ENCODE results near the gene TXNDC11. TPM values are rescaled to one million over a fixed set of nuclear protein-coding genes. Genes with fewer than 3 reads are reported as not detected.
"Not testable (repeated sequence)": the region's sequence is repeated elsewhere in the genome, so short reads cannot be mapped to it uniquely, and the experiment has no call there.

Gene TXNDC11
- total RNA-seq, 1 experiment from 2014 or later = 24.3 TPM

DNA sequence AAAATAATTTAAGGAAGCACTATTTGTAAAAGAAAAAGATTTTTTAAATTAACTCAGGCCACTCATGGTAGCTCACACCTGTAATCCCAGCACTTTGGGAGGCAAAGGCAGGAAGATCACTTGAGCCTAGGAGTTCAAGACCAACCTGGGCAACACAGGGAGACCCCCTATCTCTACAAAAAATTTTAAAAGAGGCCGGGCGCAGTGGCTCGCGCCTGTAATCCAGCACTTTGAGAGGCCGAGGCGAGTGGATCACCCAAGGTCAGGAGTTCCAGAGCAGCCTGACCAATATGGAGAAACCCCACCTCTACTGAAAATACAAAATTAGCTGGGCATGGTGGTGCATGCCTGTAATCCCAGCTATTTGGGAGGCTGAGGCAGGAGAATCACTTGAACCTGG lies 41.7 kb upstream of the TXNDC11 start:
- intact Hi-C loops (cut with micrococcal nuclease; ENCODE audit: unreplicated experiment); H3K27me3 ChIP-seq (replicated peaks; ENCODE audit: control insufficient read depth, insufficient read depth, low read length); H3K27ac Mint-ChIP-seq (ENCODE audit: unreplicated experiment); H3K4me1 ChIP-seq; POLR2A ChIA-PET; CTCF ChIA-PET; DNase-seq; H3K9me3 ChIP-seq; H3K27me3 Mint-ChIP-seq (ENCODE audit: insufficient read depth, unreplicated experiment); H3K4me3 Mint-ChIP-seq (ENCODE audit: unreplicated experiment); H3K4me3 ChIP-seq (ENCODE audit: low read depth, low read length); H3K9me3 Mint-ChIP-seq (ENCODE audit: unreplicated experiment); H3K36me3 ChIP-seq (ENCODE audit: control insufficient read depth, insufficient read depth, low read length); BruUV-seq (replicated peaks): not testable (repeated sequence)
- Mint-ChIP-seq H3K4me1 (ENCODE audit: low read depth, unreplicated experiment) (peaks cover 10% of the 10 kb centered on the region), H3K36me3 (ENCODE audit: insufficient read depth, unreplicated experiment) (peaks cover 19% of the 10 kb centered on the region)

DNA sequence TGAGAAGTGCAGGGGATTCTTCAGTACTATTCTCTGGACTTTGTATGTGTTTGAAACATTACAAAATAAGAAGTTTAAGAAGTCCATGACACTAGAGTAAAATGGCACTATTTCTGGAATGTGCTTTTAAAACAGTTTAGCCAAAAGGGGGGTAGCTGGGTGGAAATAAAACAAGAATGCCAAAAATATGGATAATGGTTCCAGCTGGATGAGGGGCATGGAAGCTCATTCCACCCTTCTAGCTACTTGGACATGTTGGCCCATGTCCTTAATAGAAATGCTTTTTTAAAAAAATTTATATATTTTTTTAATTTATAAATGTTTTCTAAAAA lies 41.3 kb upstream of the TXNDC11 start:
- Mint-ChIP-seq H3K27me3 (ENCODE audit: insufficient read depth, unreplicated experiment) (no peaks in the 10 kb centered on the region), H3K9me3 (ENCODE audit: unreplicated experiment) (no peaks in the 10 kb centered on the region), H3K4me3 (ENCODE audit: unreplicated experiment) (no peak overlapping the region), H3K4me1 (ENCODE audit: low read depth, unreplicated experiment) (peaks cover 10% of the 10 kb centered on the region), H3K36me3 (ENCODE audit: insufficient read depth, unreplicated experiment) (peaks cover 19% of the 10 kb centered on the region), H3K27ac (ENCODE audit: unreplicated experiment) (no peak overlapping the region)
- intact Hi-C loops (cut with micrococcal nuclease; ENCODE audit: unreplicated experiment) = no loop called here
- no TSS peak for BruUV-seq (replicated peaks)
- Histone ChIP-seq H3K36me3 (ENCODE audit: control insufficient read depth, insufficient read depth, low read length) (no peaks in the 10 kb centered on the region), H3K27me3 (replicated peaks; ENCODE audit: control insufficient read depth, insufficient read depth, low read length) (no peaks in the 10 kb centered on the region), H3K4me3 (ENCODE audit: low read depth, low read length) (no peak overlapping the region), H3K9me3 (no peaks in the 10 kb centered on the region), H3K4me1 (peaks cover 8% of the 10 kb centered on the region; the same call in 1 of the 2 replicates)
- ChIA-PET CTCF (no interaction called here), POLR2A (no interaction called here)
- TF ChIP-seq, protein P1, sequence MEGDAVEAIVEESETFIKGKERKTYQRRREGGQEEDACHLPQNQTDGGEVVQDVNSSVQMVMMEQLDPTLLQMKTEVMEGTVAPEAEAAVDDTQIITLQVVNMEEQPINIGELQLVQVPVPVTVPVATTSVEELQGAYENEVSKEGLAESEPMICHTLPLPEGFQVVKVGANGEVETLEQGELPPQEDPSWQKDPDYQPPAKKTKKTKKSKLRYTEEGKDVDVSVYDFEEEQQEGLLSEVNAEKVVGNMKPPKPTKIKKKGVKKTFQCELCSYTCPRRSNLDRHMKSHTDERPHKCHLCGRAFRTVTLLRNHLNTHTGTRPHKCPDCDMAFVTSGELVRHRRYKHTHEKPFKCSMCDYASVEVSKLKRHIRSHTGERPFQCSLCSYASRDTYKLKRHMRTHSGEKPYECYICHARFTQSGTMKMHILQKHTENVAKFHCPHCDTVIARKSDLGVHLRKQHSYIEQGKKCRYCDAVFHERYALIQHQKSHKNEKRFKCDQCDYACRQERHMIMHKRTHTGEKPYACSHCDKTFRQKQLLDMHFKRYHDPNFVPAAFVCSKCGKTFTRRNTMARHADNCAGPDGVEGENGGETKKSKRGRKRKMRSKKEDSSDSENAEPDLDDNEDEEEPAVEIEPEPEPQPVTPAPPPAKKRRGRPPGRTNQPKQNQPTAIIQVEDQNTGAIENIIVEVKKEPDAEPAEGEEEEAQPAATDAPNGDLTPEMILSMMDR (IDR thresholded peaks at IDR 0.05; ENCODE audit: insufficient read depth in 1 of 2, low read depth in 1 of 2, low read length in 1 of 2, severe bottlenecking in 1 of 2, unreplicated experiment in 1 of 2) = no peak
- no peak for DNase-seq

DNA sequence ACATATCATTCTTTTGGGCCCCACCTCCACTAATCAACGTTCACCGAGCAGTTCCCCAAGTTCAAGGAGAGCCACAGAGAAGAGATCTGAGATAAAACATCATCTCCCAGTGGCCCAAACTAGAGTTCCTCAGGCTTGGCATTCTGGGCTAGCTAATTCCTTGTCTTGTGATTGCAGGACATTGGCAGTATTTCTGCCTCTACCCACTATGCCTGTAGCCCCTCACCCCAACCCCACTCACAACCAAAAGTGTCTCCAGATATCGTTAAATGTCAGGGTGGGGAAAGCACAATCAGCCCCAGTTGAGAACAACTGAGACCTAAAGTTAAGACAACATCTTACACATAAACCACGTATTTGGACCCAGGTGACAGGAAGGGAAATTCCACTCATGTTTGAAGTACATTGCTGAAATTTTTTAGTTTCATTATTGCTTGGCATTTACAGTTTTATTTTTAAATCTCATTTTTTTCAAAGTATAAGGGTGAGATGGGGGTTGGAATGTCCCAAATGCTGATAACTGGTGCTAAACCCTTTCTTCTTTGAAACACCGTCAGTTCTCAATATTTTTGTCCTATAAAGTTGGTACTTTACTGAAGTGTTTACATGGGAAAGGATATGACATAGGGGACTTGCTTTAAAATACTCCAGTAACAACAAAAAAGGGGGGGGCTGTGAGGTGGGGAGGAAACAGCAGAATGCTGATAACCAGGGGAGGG lies 40.8 kb upstream of the TXNDC11 start:
- ChIA-PET CTCF (no interaction called here), POLR2A (no interaction called here)
- H3K9me3 Mint-ChIP-seq (ENCODE audit: unreplicated experiment) = no peaks in the 10 kb centered on the region
- H3K27ac Mint-ChIP-seq (ENCODE audit: unreplicated experiment) = no peak overlapping the region
- H3K4me3 Mint-ChIP-seq (ENCODE audit: unreplicated experiment) = no peak overlapping the region
- H3K36me3 Mint-ChIP-seq (ENCODE audit: insufficient read depth, unreplicated experiment) = peaks cover 19% of the 10 kb centered on the region
- H3K9me3 ChIP-seq = no peaks in the 10 kb centered on the region
- H3K4me1 Mint-ChIP-seq (ENCODE audit: low read depth, unreplicated experiment) = peaks cover 10% of the 10 kb centered on the region
- no peaks in the 10 kb centered on the region for H3K27me3 ChIP-seq (replicated peaks; ENCODE audit: control insufficient read depth, insufficient read depth, low read length)
- no peak for DNase-seq
- H3K4me1 ChIP-seq = peaks cover 8% of the 10 kb centered on the region; the same call in 1 of the 2 replicates
- intact Hi-C loops (cut with micrococcal nuclease; ENCODE audit: unreplicated experiment) = no loop called here
- TF ChIP-seq, protein P1 (IDR thresholded peaks at IDR 0.05; ENCODE audit: insufficient read depth in 1 of 2, low read depth in 1 of 2, low read length in 1 of 2, severe bottlenecking in 1 of 2, unreplicated experiment in 1 of 2) = no peak
- no peak overlapping the region for H3K4me3 ChIP-seq (ENCODE audit: low read depth, low read length)
- H3K36me3 ChIP-seq (ENCODE audit: control insufficient read depth, insufficient read depth, low read length) = no peaks in the 10 kb centered on the region
- BruUV-seq (replicated peaks) = no TSS peak
- H3K27me3 Mint-ChIP-seq (ENCODE audit: insufficient read depth, unreplicated experiment) = no peaks in the 10 kb centered on the region
